HepG2 (cell line): Measurements from ENCODE around the gene GRB2. TPM values are rescaled to one million over a fixed set of nuclear protein-coding genes. Genes with fewer than 3 reads are reported as not detected.
A peak's percentile ranks its signal among the peaks of the same experiment; 100 is the strongest.

Experiments
- KLF11 ChIP-seq: IDR thresholded peaks from 2 replicates; pipeline ENCODE4 v1.6.1; 2016; ENCODE audit warnings: missing compliant biosample characterization
- KLF16 ChIP-seq, 2 experiments: sonication (generic) in 1 of 2; formaldehyde crosslinking in 1 of 2; IDR thresholded peaks; 2 replicates each; pipeline versions ENCODE4 v1.6.1 to v1.8.0; 2016 to 2023; ENCODE audit warnings: missing genetic modification reagents in 2 of 2, missing compliant biosample characterization in 1 of 2
- MAF1 ChIP-seq: sonication (generic); formaldehyde crosslinking; IDR thresholded peaks from 2 replicates; pipeline ENCODE4 v1.5.0; 2020; ENCODE audit warnings: missing genetic modification reagents, borderline replicate concordance
- MAFG ChIP-seq: sonication (generic); formaldehyde crosslinking; IDR thresholded peaks from 2 replicates; pipeline ENCODE4 v1.5.1; 2020; ENCODE audit warnings: mild to moderate bottlenecking, missing genetic modification reagents
- MEF2D ChIP-seq: sonication (generic); formaldehyde crosslinking; IDR thresholded peaks from 2 replicates; pipeline ENCODE4 v1.5.1; 2020; ENCODE audit warnings: mild to moderate bottlenecking, missing genetic modification reagents
- MTA1 ChIP-seq: sonication (generic); formaldehyde crosslinking; IDR thresholded peaks from 2 replicates; pipeline ENCODE4 v1.4.0; 2020; ENCODE audit warnings: missing genetic modification reagents, mild to moderate bottlenecking, borderline replicate concordance
- NCOA1 ChIP-seq: sonication (generic); formaldehyde crosslinking; IDR thresholded peaks from 2 replicates; pipeline ENCODE4 v1.9.0; 2021; ENCODE audit warnings: missing genetic modification reagents
- NFE2L2 ChIP-seq: fragments of 150-350 bp; IDR thresholded peaks from 2 replicates; pipeline ENCODE4 v1.6.1; 2014; ENCODE audit warnings: low read length
- SMARCE1 ChIP-seq: fragments of 450-650 bp; IDR thresholded peaks from 2 replicates; pipeline ENCODE4 v1.6.1; 2017; ENCODE audit warnings: borderline replicate concordance
- ZNF10 ChIP-seq: sonication (generic); formaldehyde crosslinking; IDR thresholded peaks from 2 replicates; pipeline ENCODE4 v1.4.0; 2020; ENCODE audit warnings: mild to moderate bottlenecking, low read depth, missing genetic modification reagents, borderline replicate concordance
- ZNF12 ChIP-seq: sonication (generic); formaldehyde crosslinking; IDR thresholded peaks from 2 replicates; pipeline ENCODE4 v1.5.0; 2020; ENCODE audit warnings: missing genetic modification reagents
- ZNF207 ChIP-seq: fragments of 450-650 bp; IDR thresholded peaks from 2 replicates; pipeline ENCODE4 v1.6.1; 2016; ENCODE audit warnings: antibody characterized with exemption, borderline replicate concordance
- ZNF333 ChIP-seq: sonication (generic); formaldehyde crosslinking; IDR thresholded peaks from 2 replicates; pipeline ENCODE4 v1.4.0; 2020; ENCODE audit warnings: mild to moderate bottlenecking, missing genetic modification reagents, borderline replicate concordance
- ZNF720 ChIP-seq: sonication (generic); formaldehyde crosslinking; IDR thresholded peaks from 2 replicates; pipeline ENCODE4 v1.4.0; 2020; ENCODE audit warnings: missing genetic modification reagents
- ZNF749 ChIP-seq: sonication (generic); formaldehyde crosslinking; IDR thresholded peaks from 2 replicates; pipeline ENCODE4 v1.8.0; 2022; ENCODE audit warnings: mild to moderate bottlenecking, missing genetic modification reagents, moderate library complexity, borderline replicate concordance
- ZNF782 ChIP-seq: sonication (generic); formaldehyde crosslinking; IDR thresholded peaks from 2 replicates; pipeline ENCODE4 v1.4.0; 2020; ENCODE audit warnings: missing genetic modification reagents, mild to moderate bottlenecking, borderline replicate concordance
- ZZZ3 ChIP-seq: sonication (generic); formaldehyde crosslinking; IDR thresholded peaks from 2 replicates; pipeline ENCODE4 v1.4.0; 2020; ENCODE audit warnings: missing genetic modification reagents, mild to moderate bottlenecking, borderline replicate concordance
- polyA plus RNA-seq, 8 experiments: library from polyadenylated mRNA; depleted of rRNA in 3 of 8; stranded (reverse) in 7 of 8; unstranded in 1 of 8; fragments of >200 nt; fragmentation: Illumina TruSeq in 4 of 8; extraction: Trizol in 4 of 8; gene quantifications; 2 replicates each; pipeline versions ENCODE4 v1.2.1 to v1.2.3, GENCODE V29; 2011 to 2016; ENCODE audit warnings: low read depth in 4 of 8, missing spikeins in 1 of 8, mixed read lengths in 1 of 8; ENCODE audit not compliant: insufficient read depth in 1 of 8
- total RNA-seq, 5 experiments: library from RNA; depleted of rRNA; stranded (reverse); fragments of >200 nt; fragmentation: Illumina TruSeq; extraction: Trizol; gene quantifications; 2 replicates each; pipeline ENCODE4 v1.2.3, GENCODE V29; 2016; ENCODE audit warnings: low read depth in 1 of 5
- TF ChIP-seq, protein P1 (sequence below): IDR thresholded peaks from 2 replicates; pipeline ENCODE4 v1.6.1; 2016; ENCODE audit warnings: missing compliant biosample characterization, missing genetic modification reagents, borderline replicate concordance
- TF ChIP-seq, protein P2 (sequence below): sonication (generic); formaldehyde crosslinking; IDR thresholded peaks from 2 replicates; pipeline ENCODE4 v1.4.0; 2020; ENCODE audit warnings: missing genetic modification reagents, borderline replicate concordance
- TF ChIP-seq, protein P3 (sequence below): sonication (generic); formaldehyde crosslinking; IDR thresholded peaks from 2 replicates; pipeline ENCODE4 v1.4.0; 2020; ENCODE audit warnings: mild to moderate bottlenecking, low read depth, missing genetic modification reagents
- TF ChIP-seq, protein P4 (sequence below): sonication (generic); formaldehyde crosslinking; IDR thresholded peaks from 2 replicates; pipeline ENCODE4 v1.4.0; 2020; ENCODE audit warnings: mild to moderate bottlenecking, missing genetic modification reagents
- TF ChIP-seq, protein P5 (sequence below): IDR thresholded peaks from 2 replicates; pipeline ENCODE4 v1.6.1; 2012; ENCODE audit warnings: inconsistent platforms
- TF ChIP-seq, protein P6 (sequence below): sonication (generic); formaldehyde crosslinking; IDR thresholded peaks from 2 replicates; pipeline ENCODE4 v1.5.0; 2020; ENCODE audit warnings: mild to moderate bottlenecking, missing genetic modification reagents

Gene GRB2
- total and polyA plus RNA-seq, 2 of the 13 experiments (the other 11 are each of a cell fraction or from before 2014, with no cell fraction given): 84.6 to 92.3 TPM

DNA sequence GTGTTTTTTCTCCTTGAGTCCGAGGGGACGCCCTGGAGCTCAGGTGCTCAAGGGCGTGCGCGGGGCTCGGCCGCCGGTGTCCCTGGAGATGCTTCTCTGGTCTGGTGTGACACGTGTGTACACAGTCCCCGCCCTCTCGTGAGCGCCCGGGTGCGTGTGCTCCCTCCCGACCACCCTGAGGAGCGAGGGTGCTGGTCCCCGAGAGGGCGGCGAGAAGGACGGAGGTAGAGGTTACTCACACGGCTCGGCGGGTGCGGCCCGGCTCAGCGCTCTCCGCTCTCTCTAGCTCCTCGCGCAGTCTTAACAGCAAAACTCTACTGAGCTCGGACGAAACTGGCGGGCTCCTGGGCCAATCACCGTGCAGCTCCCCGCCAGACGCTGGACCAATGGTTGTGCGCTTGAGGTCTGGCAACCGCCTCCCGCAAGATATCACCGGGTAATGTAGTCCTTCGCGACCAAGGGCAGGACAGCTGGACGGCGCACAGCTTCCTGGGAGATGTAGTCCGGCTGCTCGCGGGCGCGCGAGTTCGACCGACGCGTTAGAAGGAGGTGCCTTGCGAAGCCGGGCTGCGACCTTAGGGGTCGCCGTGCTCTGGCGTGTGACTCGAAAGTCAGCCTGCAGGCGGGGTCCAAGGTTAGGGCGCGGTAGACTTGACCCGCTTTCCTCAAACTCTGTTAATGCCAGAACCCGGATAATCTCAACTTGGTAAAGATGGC, 116.2 kb downstream of the GRB2 start, which contains the start of gene SLC25A19 (continued):
- no peak; the same call in 1 of the 2 replicates for TF ChIP-seq KLF11 (CRISPR knock-in tag)
- TF ChIP-seq ZNF10 (CRISPR knock-in tag): no peak
- no peak for TF ChIP-seq NFE2L2
- TF ChIP-seq ZZZ3: no peak
- no peak for TF ChIP-seq SMARCE1
- TF ChIP-seq, protein P1, sequence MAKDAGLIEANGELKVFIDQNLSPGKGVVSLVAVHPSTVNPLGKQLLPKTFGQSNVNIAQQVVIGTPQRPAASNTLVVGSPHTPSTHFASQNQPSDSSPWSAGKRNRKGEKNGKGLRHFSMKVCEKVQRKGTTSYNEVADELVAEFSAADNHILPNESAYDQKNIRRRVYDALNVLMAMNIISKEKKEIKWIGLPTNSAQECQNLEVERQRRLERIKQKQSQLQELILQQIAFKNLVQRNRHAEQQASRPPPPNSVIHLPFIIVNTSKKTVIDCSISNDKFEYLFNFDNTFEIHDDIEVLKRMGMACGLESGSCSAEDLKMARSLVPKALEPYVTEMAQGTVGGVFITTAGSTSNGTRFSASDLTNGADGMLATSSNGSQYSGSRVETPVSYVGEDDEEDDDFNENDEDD (CRISPR knock-in tag): peak; percentile 87; the same call in 1 of the 2 replicates
- TF ChIP-seq, protein P2, sequence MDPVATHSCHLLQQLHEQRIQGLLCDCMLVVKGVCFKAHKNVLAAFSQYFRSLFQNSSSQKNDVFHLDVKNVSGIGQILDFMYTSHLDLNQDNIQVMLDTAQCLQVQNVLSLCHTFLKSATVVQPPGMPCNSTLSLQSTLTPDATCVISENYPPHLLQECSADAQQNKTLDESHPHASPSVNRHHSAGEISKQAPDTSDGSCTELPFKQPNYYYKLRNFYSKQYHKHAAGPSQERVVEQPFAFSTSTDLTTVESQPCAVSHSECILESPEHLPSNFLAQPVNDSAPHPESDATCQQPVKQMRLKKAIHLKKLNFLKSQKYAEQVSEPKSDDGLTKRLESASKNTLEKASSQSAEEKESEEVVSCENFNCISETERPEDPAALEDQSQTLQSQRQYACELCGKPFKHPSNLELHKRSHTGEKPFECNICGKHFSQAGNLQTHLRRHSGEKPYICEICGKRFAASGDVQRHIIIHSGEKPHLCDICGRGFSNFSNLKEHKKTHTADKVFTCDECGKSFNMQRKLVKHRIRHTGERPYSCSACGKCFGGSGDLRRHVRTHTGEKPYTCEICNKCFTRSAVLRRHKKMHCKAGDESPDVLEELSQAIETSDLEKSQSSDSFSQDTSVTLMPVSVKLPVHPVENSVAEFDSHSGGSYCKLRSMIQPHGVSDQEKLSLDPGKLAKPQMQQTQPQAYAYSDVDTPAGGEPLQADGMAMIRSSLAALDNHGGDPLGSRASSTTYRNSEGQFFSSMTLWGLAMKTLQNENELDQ (CRISPR knock-in tag): no peak
- TF ChIP-seq, protein P3, sequence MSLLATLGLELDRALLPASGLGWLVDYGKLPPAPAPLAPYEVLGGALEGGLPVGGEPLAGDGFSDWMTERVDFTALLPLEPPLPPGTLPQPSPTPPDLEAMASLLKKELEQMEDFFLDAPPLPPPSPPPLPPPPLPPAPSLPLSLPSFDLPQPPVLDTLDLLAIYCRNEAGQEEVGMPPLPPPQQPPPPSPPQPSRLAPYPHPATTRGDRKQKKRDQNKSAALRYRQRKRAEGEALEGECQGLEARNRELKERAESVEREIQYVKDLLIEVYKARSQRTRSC: no peak
- peak; percentile 76 for TF ChIP-seq MEF2D (CRISPR knock-in tag)
- peak; percentile 64; the same call in 1 of the 2 replicates for TF ChIP-seq NCOA1 (CRISPR knock-in tag)
- no peak for TF ChIP-seq ZNF12 (CRISPR knock-in tag)
- peak in 1 of 2 experiments; percentile 87; a peak in 2 of 4 replicates for TF ChIP-seq KLF16 (CRISPR knock-in tag; IDR thresholded peaks at IDR 0.05)
- peak; percentile 77; the same call in 1 of the 2 replicates for TF ChIP-seq MTA1 (CRISPR knock-in tag)
- no peak for TF ChIP-seq ZNF749 (CRISPR knock-in tag)
- no peak for TF ChIP-seq ZNF720
- no peak for TF ChIP-seq MAFG (CRISPR knock-in tag)
- no peak for TF ChIP-seq ZNF333 (CRISPR knock-in tag)
- no peak for TF ChIP-seq MAF1 (CRISPR knock-in tag)
- no peak for TF ChIP-seq ZNF207
- TF ChIP-seq, protein P4, sequence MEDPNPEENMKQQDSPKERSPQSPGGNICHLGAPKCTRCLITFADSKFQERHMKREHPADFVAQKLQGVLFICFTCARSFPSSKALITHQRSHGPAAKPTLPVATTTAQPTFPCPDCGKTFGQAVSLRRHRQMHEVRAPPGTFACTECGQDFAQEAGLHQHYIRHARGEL (CRISPR knock-in tag): no peak
- TF ChIP-seq, protein P5, sequence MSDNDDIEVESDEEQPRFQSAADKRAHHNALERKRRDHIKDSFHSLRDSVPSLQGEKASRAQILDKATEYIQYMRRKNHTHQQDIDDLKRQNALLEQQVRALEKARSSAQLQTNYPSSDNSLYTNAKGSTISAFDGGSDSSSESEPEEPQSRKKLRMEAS: peak; percentile 89
- TF ChIP-seq ZNF782 (CRISPR knock-in tag): peak; percentile 82; the same call in 1 of the 2 replicates
- TF ChIP-seq, protein P6, sequence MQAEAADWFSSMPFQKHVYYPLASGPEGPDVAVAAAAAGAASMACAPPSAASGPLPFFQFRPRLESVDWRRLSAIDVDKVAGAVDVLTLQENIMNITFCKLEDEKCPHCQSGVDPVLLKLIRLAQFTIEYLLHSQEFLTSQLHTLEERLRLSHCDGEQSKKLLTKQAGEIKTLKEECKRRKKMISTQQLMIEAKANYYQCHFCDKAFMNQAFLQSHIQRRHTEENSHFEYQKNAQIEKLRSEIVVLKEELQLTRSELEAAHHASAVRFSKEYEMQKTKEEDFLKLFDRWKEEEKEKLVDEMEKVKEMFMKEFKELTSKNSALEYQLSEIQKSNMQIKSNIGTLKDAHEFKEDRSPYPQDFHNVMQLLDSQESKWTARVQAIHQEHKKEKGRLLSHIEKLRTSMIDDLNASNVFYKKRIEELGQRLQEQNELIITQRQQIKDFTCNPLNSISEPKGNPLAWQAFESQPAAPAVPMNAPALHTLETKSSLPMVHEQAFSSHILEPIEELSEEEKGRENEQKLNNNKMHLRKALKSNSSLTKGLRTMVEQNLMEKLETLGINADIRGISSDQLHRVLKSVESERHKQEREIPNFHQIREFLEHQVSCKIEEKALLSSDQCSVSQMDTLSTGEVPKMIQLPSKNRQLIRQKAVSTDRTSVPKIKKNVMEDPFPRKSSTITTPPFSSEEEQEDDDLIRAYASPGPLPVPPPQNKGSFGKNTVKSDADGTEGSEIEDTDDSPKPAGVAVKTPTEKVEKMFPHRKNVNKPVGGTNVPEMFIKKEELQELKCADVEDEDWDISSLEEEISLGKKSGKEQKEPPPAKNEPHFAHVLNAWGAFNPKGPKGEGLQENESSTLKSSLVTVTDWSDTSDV: no peak
